Measurements from ENCODE around the gene SELENOO.
"Not testable (repeated sequence)": the region's sequence is repeated elsewhere in the genome, so short reads cannot be mapped to it uniquely, and the experiment has no call there.

The SELENOO gene

GRCh38 chr22:50201191-50202129, 649 bp downstream of the SELENOO start:
- H3K36me3 ChIP-seq (ENCODE audit: control insufficient read depth in 1 of 2, insufficient read depth in 2 of 2, low read length in 2 of 2), result peaks cover 7 to 34% of the 10 kb centered on the region in 2 donors
- H3K4me3 ChIP-seq (ENCODE audit: low read depth in 1 of 2, low read length in 2 of 2), result peak overlapping the region; percentile 71 to 82
- peak overlapping the region; percentile 10 for H3K27ac ChIP-seq (ENCODE audit: low read depth, low read length)
- peaks cover 14 to 15% of the 10 kb centered on the region in 2 donors for H3K4me1 ChIP-seq (ENCODE audit: control insufficient read depth in 1 of 2, insufficient read depth in 2 of 2, low read length in 2 of 2)
- no peaks in the 10 kb centered on the region for H3K9me3 ChIP-seq (ENCODE audit: control insufficient read depth in 1 of 2, low read length in 2 of 2)
- H3K9ac ChIP-seq (ENCODE audit: low read depth in 1 of 2, low read length in 2 of 2), result peak overlapping the region; percentile 57 to 73
- no peaks in the 10 kb centered on the region for H3K27me3 ChIP-seq (ENCODE audit: control insufficient read depth in 1 of 2, insufficient read depth in 2 of 2, low read length in 2 of 2)

- Histone ChIP-seq H3K9me3 (ENCODE audit: control insufficient read depth in 1 of 2, low read length in 2 of 2) (no peaks in the 10 kb centered on the region), H3K27ac (ENCODE audit: low read depth, low read length) (no peak overlapping the region), H3K4me3 (ENCODE audit: low read depth in 1 of 2, low read length in 2 of 2) (peak overlapping the region; percentile 71 to 82), H3K36me3 (ENCODE audit: control insufficient read depth in 1 of 2, insufficient read depth in 2 of 2, low read length in 2 of 2) (peaks cover 10 to 38% of the 10 kb centered on the region in 2 donors), H3K9ac (ENCODE audit: low read depth in 1 of 2, low read length in 2 of 2) (peak overlapping the region; percentile 57 to 73), H3K4me1 (ENCODE audit: control insufficient read depth in 1 of 2, insufficient read depth in 2 of 2, low read length in 2 of 2) (peaks cover 14 to 15% of the 10 kb centered on the region in 2 donors), H3K27me3 (ENCODE audit: control insufficient read depth in 1 of 2, insufficient read depth in 2 of 2, low read length in 2 of 2) (no peaks in the 10 kb centered on the region)
Measured at GRCh38 chr22:50202130-50202666, 1.4 kb downstream of the SELENOO start.

- Histone ChIP-seq H3K27ac (ENCODE audit: low read depth, low read length) (no peak overlapping the region), H3K36me3 (ENCODE audit: control insufficient read depth in 1 of 2, insufficient read depth in 2 of 2, low read length in 2 of 2) (peaks cover 10 to 44% of the 10 kb centered on the region in 2 donors), H3K4me3 (ENCODE audit: low read depth in 1 of 2, low read length in 2 of 2) (no peak overlapping the region), H3K9me3 (ENCODE audit: control insufficient read depth in 1 of 2, low read length in 2 of 2) (no peaks in the 10 kb centered on the region), H3K27me3 (ENCODE audit: control insufficient read depth in 1 of 2, insufficient read depth in 2 of 2, low read length in 2 of 2) (no peaks in the 10 kb centered on the region), H3K9ac (ENCODE audit: low read depth in 1 of 2, low read length in 2 of 2) (no peak overlapping the region), H3K4me1 (ENCODE audit: control insufficient read depth in 1 of 2, insufficient read depth in 2 of 2, low read length in 2 of 2) (peaks cover 14 to 15% of the 10 kb centered on the region in 2 donors)
Measured at GRCh38 chr22:50203288-50203687, 2.5 kb downstream of the SELENOO start.

- no peak overlapping the region for H3K27ac ChIP-seq (ENCODE audit: low read depth, low read length)
- H3K36me3 ChIP-seq (ENCODE audit: control insufficient read depth in 1 of 2, insufficient read depth in 2 of 2, low read length in 2 of 2), result peaks cover 10 to 49% of the 10 kb centered on the region in 2 donors
- no peak overlapping the region for H3K4me3 ChIP-seq (ENCODE audit: low read depth in 1 of 2, low read length in 2 of 2)
- H3K4me1 ChIP-seq (ENCODE audit: control insufficient read depth in 1 of 2, insufficient read depth in 2 of 2, low read length in 2 of 2), result peaks cover 14% of the 10 kb centered on the region in 2 donors
- H3K9ac ChIP-seq (ENCODE audit: low read depth in 1 of 2, low read length in 2 of 2), result no peak overlapping the region
- no peaks in the 10 kb centered on the region for H3K27me3 ChIP-seq (ENCODE audit: control insufficient read depth in 1 of 2, insufficient read depth in 2 of 2, low read length in 2 of 2)
- no peaks in the 10 kb centered on the region for H3K9me3 ChIP-seq (ENCODE audit: control insufficient read depth in 1 of 2, low read length in 2 of 2)
Measured at GRCh38 chr22:50204571-50204970, 3.8 kb downstream of the SELENOO start.

- H3K27ac ChIP-seq (ENCODE audit: low read depth, low read length); H3K4me3 ChIP-seq (ENCODE audit: low read depth in 1 of 2, low read length in 2 of 2); H3K9me3 ChIP-seq (ENCODE audit: control insufficient read depth in 1 of 2, low read length in 2 of 2); H3K27me3 ChIP-seq (ENCODE audit: control insufficient read depth in 1 of 2, insufficient read depth in 2 of 2, low read length in 2 of 2); H3K9ac ChIP-seq (ENCODE audit: low read depth in 1 of 2, low read length in 2 of 2): not testable (repeated sequence)
- Histone ChIP-seq H3K4me1 (ENCODE audit: control insufficient read depth in 1 of 2, insufficient read depth in 2 of 2, low read length in 2 of 2) (peaks cover 10% of the 10 kb centered on the region in 2 donors), H3K36me3 (ENCODE audit: control insufficient read depth in 1 of 2, insufficient read depth in 2 of 2, low read length in 2 of 2) (peaks cover 10 to 50% of the 10 kb centered on the region in 2 donors)
Measured at GRCh38 chr22:50204998-50205397, 4.2 kb downstream of the SELENOO start.

GRCh38 chr22:50205781-50206569, 5.2 kb downstream of the SELENOO start:
- Histone ChIP-seq H3K27ac (ENCODE audit: low read depth, low read length) (no peak overlapping the region), H3K9ac (ENCODE audit: low read depth in 1 of 2, low read length in 2 of 2) (no peak overlapping the region), H3K9me3 (ENCODE audit: control insufficient read depth in 1 of 2, low read length in 2 of 2) (no peaks in the 10 kb centered on the region), H3K4me3 (ENCODE audit: low read depth in 1 of 2, low read length in 2 of 2) (no peak overlapping the region), H3K27me3 (ENCODE audit: control insufficient read depth in 1 of 2, insufficient read depth in 2 of 2, low read length in 2 of 2) (no peaks in the 10 kb centered on the region), H3K4me1 (ENCODE audit: control insufficient read depth in 1 of 2, insufficient read depth in 2 of 2, low read length in 2 of 2) (peaks cover 9% of the 10 kb centered on the region in 2 donors), H3K36me3 (ENCODE audit: control insufficient read depth in 1 of 2, insufficient read depth in 2 of 2, low read length in 2 of 2) (peaks cover 13 to 60% of the 10 kb centered on the region in 2 donors)

GRCh38 chr22:50206599-50206998, 5.8 kb downstream of the SELENOO start:
- no peak overlapping the region for H3K27ac ChIP-seq (ENCODE audit: low read depth, low read length)
- H3K36me3 ChIP-seq (ENCODE audit: control insufficient read depth in 1 of 2, insufficient read depth in 2 of 2, low read length in 2 of 2), result peaks cover 18 to 65% of the 10 kb centered on the region in 2 donors
- H3K4me3 ChIP-seq (ENCODE audit: low read depth in 1 of 2, low read length in 2 of 2), result no peak overlapping the region
- H3K9me3 ChIP-seq (ENCODE audit: control insufficient read depth in 1 of 2, low read length in 2 of 2), result no peaks in the 10 kb centered on the region
- peaks cover 9% of the 10 kb centered on the region in 2 donors for H3K4me1 ChIP-seq (ENCODE audit: control insufficient read depth in 1 of 2, insufficient read depth in 2 of 2, low read length in 2 of 2)
- H3K9ac ChIP-seq (ENCODE audit: low read depth in 1 of 2, low read length in 2 of 2), result no peak overlapping the region
- no peaks in the 10 kb centered on the region for H3K27me3 ChIP-seq (ENCODE audit: control insufficient read depth in 1 of 2, insufficient read depth in 2 of 2, low read length in 2 of 2)

GRCh38 chr22:50207383-50208140, 6.8 kb downstream of the SELENOO start:
- no peak overlapping the region for H3K9ac ChIP-seq (ENCODE audit: low read depth in 1 of 2, low read length in 2 of 2)

GRCh38 chr22:50208430-50208938, 7.7 kb downstream of the SELENOO start:
- Histone ChIP-seq H3K27ac (ENCODE audit: low read depth, low read length) (no peak overlapping the region), H3K4me1 (ENCODE audit: control insufficient read depth in 1 of 2, insufficient read depth in 2 of 2, low read length in 2 of 2) (no peaks in the 10 kb centered on the region), H3K36me3 (ENCODE audit: control insufficient read depth in 1 of 2, insufficient read depth in 2 of 2, low read length in 2 of 2) (peaks cover 20 to 78% of the 10 kb centered on the region in 2 donors)

More at GRCh38 chr22:50207383-50208140, 6.8 kb downstream of the SELENOO start:
- Histone ChIP-seq H3K27ac (ENCODE audit: low read depth, low read length) (no peak overlapping the region), H3K36me3 (ENCODE audit: control insufficient read depth in 1 of 2, insufficient read depth in 2 of 2, low read length in 2 of 2) (peaks cover 21 to 73% of the 10 kb centered on the region in 2 donors), H3K27me3 (ENCODE audit: control insufficient read depth in 1 of 2, insufficient read depth in 2 of 2, low read length in 2 of 2) (no peaks in the 10 kb centered on the region), H3K4me3 (ENCODE audit: low read depth in 1 of 2, low read length in 2 of 2) (no peak overlapping the region), H3K9me3 (ENCODE audit: control insufficient read depth in 1 of 2, low read length in 2 of 2) (no peaks in the 10 kb centered on the region), H3K4me1 (ENCODE audit: control insufficient read depth in 1 of 2, insufficient read depth in 2 of 2, low read length in 2 of 2) (peaks cover 0 to 1% of the 10 kb centered on the region in 2 donors)

More at GRCh38 chr22:50208430-50208938, 7.7 kb downstream of the SELENOO start:
- H3K9me3 ChIP-seq (ENCODE audit: control insufficient read depth in 1 of 2, low read length in 2 of 2), result no peaks in the 10 kb centered on the region
- no peak overlapping the region for H3K9ac ChIP-seq (ENCODE audit: low read depth in 1 of 2, low read length in 2 of 2)
- no peaks in the 10 kb centered on the region for H3K27me3 ChIP-seq (ENCODE audit: control insufficient read depth in 1 of 2, insufficient read depth in 2 of 2, low read length in 2 of 2)
- H3K4me3 ChIP-seq (ENCODE audit: low read depth in 1 of 2, low read length in 2 of 2), result no peak overlapping the region

All from duodenal mucosa (tissue), 2 donors.